ENCODE measurements around the gene ARPP19.
A peak's percentile ranks its signal among the peaks of the same experiment; 100 is the strongest.
"Not testable (repeated sequence)": the region's sequence is repeated elsewhere in the genome, so short reads cannot be mapped to it uniquely, and the experiment has no call there.

The ARPP19 gene, protein sequence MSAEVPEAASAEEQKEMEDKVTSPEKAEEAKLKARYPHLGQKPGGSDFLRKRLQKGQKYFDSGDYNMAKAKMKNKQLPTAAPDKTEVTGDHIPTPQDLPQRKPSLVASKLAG

GRCh38 chr15:52568601-52569585 is at the start of gene ARPP19:
ARPP19 (minus strand) TSS chr15:52569030; CDS start chr15:52568892, 138 bp downstream.
- peak; percentile 53 for DNase-seq

- DNase-seq = no peak
Observed at GRCh38 chr15:52617026-52617425, 48.2 kb upstream of the ARPP19 start.

GRCh38 chr15:52615302-52615701 is 46.5 kb upstream of the ARPP19 start:
- DNase-seq = no peak

- DNase-seq = no peak
Observed at GRCh38 chr15:52609593-52609992, 40.8 kb upstream of the ARPP19 start.

- DNase-seq = no peak
Observed at GRCh38 chr15:52584414-52584813, 15.6 kb upstream of the ARPP19 start.

DNA sequence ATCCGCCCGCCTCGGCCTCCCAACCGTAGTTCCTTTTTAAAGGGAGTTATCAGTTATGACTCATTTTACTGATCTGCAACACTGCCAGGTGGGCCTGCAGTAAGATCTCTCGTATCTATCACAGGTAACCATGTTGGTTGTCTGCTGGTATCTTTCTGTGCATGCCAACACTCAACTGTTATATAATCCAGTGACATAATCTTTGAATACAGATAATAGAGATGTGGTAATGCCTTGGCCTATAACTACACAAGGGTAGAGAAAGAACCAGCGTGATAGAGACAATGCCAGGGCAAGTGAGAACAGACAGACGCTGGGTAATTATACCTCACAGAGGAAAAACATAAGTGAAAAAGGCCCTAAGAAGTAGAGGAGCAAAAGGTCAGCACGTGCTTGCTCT is 11.0 kb upstream of the ARPP19 start:
- DNase-seq = no peak

DNA sequence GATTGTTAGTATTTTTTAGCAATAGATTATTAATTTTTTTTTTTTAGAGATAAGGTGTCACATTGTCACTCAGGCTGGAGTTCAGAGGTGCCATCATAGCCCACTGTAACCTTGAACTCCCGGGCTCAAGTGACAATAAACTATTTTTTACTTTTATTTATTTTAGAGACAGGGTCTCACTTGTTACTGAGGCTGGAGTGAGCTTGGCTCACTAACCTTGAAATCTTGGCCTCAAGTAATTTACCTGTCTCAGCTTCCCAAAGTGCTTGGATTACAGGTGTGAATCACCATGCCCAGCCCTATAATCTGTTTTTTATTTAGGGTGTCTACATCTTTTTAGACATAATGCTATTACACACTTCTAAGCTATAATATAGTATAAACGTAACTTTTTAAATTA is 7.9 kb upstream of the ARPP19 start:
- no peak for DNase-seq

DNA sequence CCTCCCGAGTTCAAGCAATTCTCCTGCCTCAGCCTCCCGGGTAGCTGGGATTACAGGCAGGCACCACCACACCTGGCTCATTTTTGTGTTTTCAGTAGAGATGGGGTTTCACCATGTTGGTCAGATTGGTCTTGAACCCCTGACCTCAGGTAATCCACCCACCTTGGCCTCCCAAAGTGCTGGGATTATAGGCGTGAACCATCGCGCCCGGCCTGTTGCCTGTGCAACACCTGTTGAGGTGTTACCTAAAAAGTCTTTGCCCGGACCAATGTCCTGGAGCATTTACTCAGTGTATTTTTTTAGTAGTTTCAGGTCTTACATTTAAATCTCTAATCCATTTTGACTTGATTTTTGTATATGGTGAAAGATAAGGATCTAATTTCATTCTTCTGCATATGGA is 6.7 kb upstream of the ARPP19 start:
- not testable (repeated sequence) for DNase-seq

GRCh38 chr15:52575072-52575471 is 6.2 kb upstream of the ARPP19 start:
- DNase-seq = no peak

DNA sequence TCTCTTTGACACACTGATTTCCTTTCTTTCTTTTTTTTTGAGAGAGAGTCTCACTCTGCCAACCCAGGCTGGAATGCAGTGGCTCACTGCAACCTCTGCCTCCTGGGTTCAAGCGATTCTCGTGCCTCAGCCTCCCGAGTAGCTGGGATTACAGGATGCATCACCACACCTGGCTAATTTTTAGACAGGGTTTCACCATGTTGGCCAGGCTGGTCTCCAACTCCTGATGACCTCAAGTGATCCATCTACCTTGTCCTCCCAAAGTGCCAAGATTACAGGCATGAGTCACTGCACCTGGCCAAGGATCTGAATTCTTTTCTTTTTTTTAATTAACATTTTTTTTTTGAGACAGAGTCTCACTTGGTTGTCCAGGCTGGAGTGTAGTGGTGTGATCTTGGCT is 5.8 kb upstream of the ARPP19 start:
- DNase-seq = not testable (repeated sequence)

DNA sequence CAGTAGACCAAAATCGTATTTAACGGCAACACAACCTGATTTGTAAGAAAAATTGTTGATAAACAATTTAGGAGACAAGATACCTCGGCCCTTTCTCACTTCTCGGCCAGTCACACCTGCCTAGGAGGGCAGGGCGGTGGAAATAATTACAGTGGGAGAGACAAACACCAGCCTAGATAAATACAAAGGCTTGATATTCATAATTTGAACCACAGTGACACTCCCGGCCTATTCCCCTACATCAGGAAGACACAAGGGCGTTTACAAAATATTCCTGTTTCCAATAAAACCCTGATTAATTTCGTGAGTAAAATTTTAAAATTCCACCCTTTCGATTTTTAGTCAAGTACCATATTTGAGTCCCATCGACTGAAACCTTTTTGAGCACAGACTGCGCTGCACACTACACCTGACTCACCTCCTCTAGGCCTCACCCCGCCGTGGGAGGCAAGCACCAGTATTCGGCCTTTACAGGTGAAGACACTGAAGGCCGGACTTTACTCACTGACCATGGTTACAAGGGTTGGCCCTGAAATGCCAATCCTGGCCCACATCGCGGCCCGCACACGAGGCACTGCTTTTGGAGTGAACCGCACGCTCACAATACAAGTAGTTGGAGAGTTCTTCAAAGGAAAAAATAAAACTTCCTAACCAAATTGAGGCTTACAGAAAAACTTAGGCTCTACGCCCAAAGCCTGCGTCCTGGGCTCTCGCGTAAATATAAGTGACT is 794 bp downstream of the ARPP19 start:
- DNase-seq = no peak

GRCh38 chr15:52566889-52567288 is 1.9 kb downstream of the ARPP19 start:
- DNase-seq = no peak

GRCh38 chr15:52565417-52566358 is 3.1 kb downstream of the ARPP19 start:
- not testable (repeated sequence) for DNase-seq

DNA sequence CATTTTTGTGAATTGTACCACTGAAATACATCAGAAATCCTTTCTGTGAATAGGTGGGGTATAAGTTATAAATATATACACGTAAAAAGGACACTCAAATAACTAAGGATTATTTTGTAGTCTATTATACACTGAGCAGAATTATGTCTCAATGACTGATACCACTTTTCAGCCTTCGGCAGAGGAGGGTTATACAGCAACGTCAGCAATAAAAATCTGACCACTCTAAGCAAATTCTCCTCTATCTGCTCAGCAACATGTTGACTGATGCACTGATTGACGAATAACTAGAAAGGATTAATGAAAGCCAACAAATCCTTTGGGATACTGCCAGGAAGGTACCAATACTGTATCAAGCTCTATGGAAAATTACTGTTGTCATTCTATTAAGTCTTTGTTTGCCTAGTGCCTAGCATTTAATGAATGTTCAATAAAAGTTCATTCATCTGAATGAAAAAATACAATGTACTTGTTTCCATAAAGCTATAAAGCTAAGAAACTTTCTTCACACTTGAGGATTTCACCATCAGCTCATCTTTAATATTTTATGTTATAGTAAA is 5.2 kb downstream of the ARPP19 start:
- DNase-seq = no peak

DNA sequence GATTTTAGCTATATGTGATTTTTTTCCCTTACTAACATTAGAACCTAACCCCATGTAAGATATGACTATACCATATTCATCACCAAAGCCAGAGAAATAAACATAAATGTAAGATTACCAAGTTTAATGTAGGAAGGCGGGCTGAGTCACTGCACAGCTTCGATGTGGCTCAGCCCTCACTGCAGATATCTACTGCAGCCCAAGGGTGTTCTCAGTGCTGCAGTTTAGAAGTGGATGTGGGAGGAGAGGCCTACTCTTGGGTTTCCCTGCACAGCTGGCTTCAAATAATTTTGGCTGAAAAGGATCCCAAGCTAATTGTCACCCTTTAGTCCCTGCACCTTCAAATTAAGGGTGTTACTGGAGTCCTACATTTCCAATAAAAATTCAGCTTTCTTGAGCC is 9.3 kb downstream of the ARPP19 start:
- DNase-seq = no peak

- DNase-seq = no peak
Observed at GRCh38 chr15:52559022-52559421, 9.8 kb downstream of the ARPP19 start.

GRCh38 chr15:52558196-52558595 is 10.6 kb downstream of the ARPP19 start:
- DNase-seq = no peak

DNA sequence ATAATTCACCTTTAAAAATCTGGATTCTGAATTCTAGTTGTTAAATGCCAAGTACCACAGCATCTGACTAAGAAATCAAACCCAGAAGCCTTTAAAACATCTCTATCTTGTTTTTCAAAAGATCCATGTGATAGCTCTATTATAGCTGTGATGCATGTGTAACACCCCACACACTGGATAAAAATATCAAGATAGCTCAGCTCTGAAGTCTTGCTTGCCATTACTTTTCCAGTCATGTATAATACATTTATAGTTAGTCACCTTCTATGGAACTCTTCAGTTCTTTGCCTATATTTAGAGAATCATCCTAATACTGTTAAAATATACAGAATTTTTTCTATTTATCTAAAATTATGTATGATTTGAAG is 11.6 kb downstream of the ARPP19 start:
- no peak for DNase-seq

DNA sequence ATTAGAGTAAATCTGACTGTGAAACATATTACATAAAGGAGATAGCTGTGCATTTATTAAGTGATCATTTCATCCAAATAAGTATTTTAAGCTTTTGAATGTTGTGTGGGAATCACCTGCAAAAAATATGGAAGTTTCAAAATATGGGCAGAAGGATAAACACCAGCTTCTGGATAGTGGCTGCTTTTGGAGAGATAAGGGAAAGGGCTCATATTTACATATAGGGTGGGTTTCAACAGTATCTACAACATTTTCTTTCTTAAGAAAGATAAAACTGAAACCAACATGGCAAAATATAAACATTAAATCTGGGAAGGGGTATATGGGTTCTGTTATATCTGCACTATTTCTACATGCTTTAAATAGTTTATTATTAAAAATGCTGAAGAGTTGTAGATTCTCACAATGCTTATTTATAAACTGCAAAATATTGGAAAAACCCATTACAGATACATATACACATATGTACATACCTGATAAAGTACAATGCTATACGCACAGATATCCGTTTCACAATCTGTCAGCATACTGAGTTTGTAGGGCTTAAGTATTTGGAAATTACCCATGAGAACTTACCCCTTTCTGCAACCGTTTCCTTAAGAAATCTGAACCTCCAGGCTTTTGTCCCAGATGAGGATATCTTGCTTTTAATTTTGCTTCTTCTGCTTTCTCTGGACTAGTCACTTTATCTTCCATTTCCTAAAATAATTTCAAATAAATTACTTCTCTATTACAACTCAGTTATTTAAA is 12.1 kb downstream of the ARPP19 start:
- no peak for DNase-seq

DNA sequence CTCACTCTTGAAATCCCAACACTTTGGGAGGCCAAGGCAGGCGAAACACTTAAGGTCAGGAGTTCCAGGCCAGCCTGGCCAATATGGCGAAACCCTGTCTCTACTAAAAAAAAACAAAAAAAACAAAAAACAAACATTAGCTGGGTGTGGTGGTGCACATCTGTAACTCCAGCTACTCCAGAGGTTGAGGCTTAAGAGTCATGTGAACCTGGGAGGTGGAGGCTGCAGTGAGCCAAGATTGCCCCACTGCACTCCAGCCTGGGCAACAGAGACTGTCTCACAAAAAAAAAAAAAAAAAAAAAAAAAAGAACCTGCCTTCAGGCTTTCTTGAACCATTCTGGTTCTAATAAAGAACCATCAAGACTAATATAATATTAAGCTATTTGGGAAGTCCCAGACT is 16.5 kb downstream of the ARPP19 start:
- DNase-seq = no peak

- no peak for DNase-seq
Observed at GRCh38 chr15:52551762-52552161, 17.1 kb downstream of the ARPP19 start.

DNA sequence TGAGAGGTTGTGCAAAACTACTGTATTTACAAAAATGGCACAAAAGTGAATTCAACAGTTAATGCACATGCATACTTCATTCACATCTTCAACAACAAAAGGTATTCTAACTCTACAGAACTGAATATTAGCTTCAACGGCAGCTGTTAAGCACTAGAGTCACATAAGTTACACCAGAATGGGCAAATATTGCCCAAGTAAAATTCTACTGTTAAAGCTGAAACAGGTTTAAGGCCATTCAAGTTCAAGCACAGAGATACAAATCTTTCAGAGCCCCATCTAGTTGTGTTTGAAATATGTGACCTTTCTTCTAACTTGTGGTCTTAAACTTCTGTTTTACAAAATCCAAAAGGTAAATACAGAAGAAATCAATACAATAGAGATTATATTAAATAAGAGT is 17.6 kb downstream of the ARPP19 start:
- DNase-seq = not testable (repeated sequence)
